Measurements from ENCODE around the gene ZNF311.

The ZNF311 gene

DNA sequence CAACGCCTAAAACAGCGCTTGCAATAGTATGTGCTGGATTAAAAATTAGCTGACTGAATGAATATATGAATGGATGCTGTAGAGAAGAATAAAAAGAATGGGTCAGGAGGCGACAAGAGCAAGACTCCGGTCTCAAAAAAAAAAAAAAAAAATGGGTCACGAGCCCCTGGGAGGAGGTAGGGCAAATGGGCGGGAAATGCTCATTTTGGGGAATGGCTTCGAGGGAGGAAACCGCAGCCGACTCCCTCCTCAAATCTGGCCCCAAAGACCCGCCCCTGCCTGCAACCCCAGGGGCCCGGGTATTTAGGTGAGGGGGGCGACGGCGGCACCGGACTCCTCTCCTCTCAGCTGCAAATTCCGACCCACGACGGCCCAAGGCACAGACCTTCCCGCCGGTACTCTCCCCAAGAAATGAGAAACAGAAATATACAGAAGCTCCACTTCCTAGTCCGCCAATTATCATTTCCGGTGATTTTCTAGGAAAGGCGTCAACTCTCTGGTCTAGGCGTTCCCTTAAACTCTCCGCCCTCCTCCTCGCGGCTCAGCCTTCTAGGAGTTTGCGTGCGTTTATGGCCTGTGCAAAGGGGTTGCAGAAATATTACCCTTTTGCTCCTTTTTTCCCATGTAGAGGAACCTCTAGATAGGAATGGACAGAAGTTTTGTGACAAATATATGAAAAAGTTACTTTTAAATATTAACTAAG, at the start of gene ZNF311:
ZNF311 (minus strand) TSS at position 133 of the 703 bp plus-strand sequence. CDS start 1,361 bp downstream, outside the sequence.
- DNase-seq (ENCODE audit: low read depth) = peak; percentile 75

DNA sequence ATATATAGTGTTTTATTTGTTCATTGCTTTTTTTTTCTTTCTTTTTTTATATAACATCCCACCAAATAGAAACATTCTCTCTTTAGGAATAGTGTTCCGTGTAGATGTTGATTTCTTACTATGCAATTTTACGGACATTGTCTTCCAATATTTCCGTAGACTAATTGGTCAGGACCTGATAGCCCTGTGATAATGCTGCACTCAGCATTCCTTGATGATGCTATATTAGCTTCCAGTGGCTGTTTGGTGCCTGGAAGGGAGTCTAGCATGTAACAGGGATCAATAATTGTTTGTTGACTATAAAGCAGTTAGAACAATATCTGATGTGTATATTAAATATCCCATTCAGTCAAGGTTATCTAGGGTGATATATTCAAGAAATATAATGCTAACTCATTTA, 46.6 kb upstream of the ZNF311 start:
- no peak for DNase-seq (ENCODE audit: low read depth)

DNA sequence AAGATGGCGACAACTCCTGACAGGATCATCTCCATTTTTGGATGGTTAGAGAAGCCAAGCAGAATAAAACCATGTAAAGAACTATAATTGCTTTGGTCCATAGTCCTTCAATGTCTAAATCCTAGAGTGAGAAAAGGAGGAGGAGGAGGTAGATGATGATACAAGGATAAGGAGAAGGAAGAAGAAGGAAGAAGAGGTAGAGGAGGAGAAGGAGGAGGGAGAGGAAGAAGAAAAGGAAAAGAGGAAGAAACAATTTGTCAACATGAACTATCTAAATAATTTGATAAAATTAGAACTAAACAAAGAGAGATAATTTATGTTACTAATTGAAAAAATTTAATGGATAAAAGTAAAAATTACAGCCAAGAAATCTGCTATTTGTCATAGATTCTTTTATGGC, 40.0 kb upstream of the ZNF311 start, which contains the start of gene OR2W1:
OR2W1 (minus strand) TSS at position 101 of the 400 bp plus-strand sequence; CDS start at position 101, 0 bp downstream.
- DNase-seq (ENCODE audit: low read depth) = no peak

DNA sequence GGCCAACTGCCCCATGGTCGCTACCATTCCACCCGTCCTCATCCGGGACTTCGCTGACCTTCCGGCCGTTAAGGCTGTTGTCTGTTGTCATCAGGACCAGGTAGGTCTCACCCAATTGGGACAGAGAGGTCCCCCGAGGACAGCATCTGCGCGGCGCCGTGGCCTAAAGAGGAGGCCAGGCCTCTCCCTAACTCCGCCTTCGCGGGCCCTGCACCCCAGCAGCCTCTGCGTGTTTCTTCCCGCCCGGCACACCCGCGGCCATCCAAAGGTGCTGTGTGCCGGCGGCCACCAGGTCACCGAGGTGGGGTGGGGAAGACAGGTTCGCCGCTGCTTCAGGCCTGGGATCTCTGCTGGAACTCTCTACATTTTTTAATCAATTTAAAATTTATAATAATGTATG, 30.8 kb upstream of the ZNF311 start:
- no peak for DNase-seq (ENCODE audit: low read depth)

- no peak for DNase-seq (ENCODE audit: low read depth)
Observed at GRCh38 chr6:29028821-29029220, 23.7 kb upstream of the ZNF311 start.

- DNase-seq (ENCODE audit: low read depth) = no peak
Observed at GRCh38 chr6:29025927-29026585, 20.9 kb upstream of the ZNF311 start.

GRCh38 chr6:29021434-29021833, 16.3 kb upstream of the ZNF311 start:
- no peak for DNase-seq (ENCODE audit: low read depth)

DNA sequence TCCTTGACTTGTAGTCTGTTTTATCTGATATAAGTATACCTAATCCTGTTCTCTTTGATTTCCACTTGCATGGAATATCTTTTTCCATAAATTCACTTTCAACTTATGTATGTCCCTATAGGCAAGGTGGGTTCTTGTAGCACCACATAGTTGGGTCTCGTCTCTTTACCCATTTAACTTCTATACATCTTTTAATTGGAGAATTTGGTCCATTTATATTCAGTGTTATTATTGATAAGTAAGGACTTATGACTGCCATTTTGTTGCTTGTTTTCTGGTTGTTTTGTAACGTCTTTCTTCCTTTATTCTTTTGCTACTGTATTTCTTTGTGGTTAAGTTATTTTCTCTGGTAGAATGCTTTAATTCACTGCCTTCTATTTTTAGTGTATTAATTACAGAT, 14.5 kb upstream of the ZNF311 start:
- no peak for DNase-seq (ENCODE audit: low read depth)

DNA sequence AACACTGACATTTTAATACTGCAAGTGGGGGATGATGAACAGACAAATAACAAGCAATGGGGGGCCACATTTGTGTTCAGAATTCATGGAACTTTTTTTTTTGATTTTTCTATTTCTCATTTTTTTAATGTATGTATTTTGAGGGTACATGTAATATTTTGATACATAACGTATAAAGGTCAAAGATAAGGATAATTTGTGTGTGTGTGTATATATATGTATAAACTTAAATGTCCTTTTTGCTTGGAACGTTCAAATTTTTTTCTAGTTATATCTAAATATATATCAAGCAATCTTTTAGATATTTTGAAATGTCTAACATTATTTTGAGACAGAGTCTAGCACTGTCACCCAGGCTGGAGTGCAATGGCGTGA, 12.3 kb upstream of the ZNF311 start:
- DNase-seq (ENCODE audit: low read depth) = no peak

- peak; percentile 75 for DNase-seq (ENCODE audit: low read depth)
Observed at GRCh38 chr6:29016559-29017427, 11.7 kb upstream of the ZNF311 start.

DNA sequence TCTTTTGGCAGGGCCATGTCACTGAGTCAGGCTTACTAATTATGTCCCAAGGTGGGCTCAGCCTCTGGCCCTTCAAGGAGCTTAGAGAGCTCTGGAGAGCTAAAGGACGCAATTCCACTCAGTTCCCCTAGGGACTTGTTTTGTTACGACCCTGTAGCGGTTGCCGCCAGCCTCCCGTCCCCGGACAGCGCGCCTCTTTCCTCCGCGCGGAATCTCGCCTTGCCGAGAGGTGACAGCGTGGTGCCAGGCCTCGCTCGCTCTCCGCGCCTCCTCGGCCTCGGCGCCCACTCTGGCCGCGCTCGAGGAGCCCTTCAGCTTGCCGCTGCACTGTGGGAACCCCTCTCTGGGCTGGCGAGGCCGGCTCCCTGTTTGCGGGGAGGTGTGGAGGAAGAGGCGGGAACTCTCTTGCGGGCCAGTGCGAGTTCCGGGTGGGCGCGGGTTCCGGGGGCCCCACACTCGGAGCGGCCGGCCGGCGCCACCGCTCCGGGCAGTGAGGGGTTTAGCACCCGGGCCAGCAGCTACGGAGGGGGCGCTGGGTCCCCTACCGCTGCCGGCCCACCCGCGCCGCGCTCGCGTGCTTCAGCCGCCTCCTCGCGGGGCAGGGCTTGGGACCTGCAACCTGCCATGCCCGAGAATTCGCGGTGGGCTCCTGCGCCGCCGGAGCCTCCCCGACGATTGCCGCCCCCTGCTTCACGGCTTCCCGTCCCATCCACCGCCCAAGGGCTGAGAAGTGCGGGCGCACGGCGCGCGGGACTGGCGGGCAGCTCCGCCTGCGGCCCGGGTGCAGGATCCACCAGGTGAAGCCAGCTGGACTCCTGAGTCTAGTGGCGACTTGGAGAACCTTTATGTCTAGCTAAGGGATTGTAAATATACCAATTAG, 9.9 kb upstream of the ZNF311 start:
- DNase-seq (ENCODE audit: low read depth) = peak; percentile 22

DNA sequence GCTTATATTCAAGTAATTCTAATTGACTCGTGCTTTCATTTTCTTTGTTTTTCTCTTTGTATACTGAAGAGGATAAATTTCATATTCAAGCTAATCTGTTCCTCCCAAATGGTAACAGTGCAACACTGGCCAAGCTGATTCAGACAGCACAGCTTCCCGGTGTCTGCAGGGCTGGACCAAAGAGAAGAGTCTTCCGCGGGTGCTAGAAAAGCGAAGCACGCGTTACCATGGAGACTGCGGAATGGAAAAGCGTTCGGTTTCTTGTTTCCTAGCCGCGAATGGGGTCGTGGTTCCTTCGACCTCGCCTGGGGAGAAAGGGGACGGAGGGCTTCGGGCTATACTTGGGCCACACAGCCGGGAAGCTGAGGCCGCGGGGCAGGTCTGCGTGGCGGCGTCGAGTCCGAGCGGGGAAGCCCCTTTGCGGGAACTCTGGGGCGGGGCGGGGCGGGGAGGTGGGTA, 6.2 kb upstream of the ZNF311 start:
- peak; percentile 72 for DNase-seq (ENCODE audit: low read depth)

- no peak for DNase-seq (ENCODE audit: low read depth)
Observed at GRCh38 chr6:29009358-29009757, 4.2 kb upstream of the ZNF311 start.

DNA sequence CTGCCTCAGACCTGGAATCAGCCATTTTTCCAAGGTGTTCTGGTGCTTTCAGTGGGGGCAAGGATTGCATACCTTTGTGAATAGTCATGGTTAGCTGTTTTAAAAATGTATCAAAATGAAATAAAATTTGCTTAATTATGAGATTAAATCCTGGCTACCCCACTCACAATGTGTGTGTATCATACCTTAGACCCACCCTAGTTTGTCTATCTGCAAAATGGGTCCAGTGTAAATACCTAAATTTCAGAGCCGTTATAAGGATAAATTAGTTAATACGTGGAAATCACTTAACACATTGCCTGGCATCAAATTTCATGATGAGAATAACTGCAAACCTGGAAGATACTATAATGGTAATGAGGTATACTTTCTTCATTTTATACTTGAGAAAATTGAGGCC, 3.0 kb upstream of the ZNF311 start:
- DNase-seq (ENCODE audit: low read depth) = no peak

DNA sequence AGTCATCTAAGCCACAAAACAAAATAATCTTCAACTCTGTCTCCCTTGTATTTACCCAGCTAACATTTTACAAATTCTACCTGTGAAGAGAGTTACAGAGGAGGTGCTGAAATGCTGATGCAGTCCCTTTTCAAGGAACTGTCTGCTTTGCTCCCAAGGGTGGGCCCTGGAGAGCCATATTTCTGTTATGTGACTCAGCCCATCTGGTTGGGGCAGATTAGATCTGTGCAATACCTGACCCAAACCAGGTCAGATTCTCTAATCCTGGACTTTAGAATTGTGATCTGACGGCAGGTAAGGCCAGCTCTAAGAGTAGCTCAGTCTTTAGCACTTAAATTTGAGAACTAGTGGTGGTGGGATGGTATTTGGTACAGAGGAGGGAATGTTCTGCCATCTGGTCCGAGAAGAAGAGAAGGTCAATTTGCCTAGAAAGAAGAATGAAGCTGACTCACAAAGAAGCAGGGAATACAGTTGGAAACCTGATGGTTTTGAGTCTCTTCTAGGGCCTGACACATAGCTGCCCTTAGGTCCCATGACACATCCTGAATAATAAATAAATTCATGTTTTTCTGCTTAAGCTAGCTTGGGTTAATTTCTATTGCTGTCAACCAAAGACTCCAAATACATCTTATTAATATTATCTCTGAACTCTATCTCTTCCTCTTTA, 8.1 kb downstream of the ZNF311 start:
- DNase-seq (ENCODE audit: low read depth) = no peak

- no peak for DNase-seq (ENCODE audit: low read depth)
Observed at GRCh38 chr6:28995093-28995650, 9.9 kb downstream of the ZNF311 start.

GRCh38 chr6:28988536-28989311, 16.4 kb downstream of the ZNF311 start:
- DNase-seq (ENCODE audit: low read depth) = peak; percentile 81

DNA sequence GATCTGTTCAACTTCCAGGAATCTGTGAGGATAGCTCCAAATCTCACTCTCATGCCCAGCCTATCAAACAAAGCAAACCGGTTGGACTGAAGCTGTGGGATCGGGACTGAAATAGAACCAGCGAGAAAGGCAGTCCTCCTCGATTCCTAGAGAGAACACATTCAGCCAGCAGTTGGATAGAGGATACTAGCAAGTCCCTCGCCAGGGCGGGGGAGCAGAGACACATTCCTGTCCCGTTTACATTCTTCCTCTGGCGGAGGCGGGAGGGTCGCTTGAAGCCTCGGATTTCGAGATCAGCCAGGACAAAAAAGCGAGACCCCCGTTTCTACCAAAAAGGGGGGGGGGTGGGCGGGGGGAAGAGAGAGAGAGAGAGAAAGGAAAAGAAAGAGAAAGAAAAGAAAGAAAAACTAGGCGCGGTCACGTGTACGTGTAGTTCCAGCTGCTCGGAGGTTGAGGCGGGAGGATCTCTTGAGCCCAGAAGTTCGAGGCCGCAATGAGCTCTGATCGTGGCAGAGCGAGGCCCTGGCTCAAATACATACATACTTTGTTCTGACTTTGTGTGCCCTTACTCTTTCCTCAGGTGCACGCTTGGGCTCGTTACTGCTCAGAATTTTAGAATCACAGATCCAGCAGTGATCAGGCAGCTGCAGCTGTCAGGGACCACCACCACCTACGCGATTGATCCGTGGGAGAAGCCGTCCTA, 19.5 kb downstream of the ZNF311 start:
- peak; percentile 98 for DNase-seq (ENCODE audit: low read depth)

DNA sequence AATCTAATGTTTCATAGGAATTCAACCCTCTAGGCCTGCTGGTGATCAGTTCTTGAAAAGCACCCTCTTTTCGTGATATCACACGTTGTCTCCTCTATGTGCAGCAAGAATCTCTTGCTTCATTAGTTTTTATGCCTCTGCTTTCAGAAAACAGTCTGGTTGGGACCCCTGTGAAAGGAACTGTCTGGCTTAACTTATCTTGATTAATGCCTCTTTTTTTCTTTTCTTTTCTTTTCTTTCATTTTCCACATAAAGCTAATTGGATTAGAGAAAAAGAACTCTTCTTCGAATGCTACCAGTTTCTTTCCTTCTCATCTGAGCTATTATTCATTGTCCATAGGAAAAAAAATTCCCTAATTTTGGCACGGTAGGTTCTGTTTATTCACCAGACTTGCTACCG, 21.3 kb downstream of the ZNF311 start:
- no peak for DNase-seq (ENCODE audit: low read depth)

Data from iris pigment epithelial cell (primary cell).